GM19463 (cell line): ENCODE results near the gene ELF3.
"Not testable (repeated sequence)": the region's sequence is repeated elsewhere in the genome, so short reads cannot be mapped to it uniquely, and the experiment has no call there.

ENCODE experiments used
- ATAC-seq: cut with Tn5 transposase; IDR thresholded peaks from one replicate; pipeline ENCODE4 v1.9.1; 2021; ENCODE audit warnings: mild to moderate bottlenecking, moderate library complexity; ENCODE audit not compliant: unreplicated experiment

Gene ELF3

DNA sequence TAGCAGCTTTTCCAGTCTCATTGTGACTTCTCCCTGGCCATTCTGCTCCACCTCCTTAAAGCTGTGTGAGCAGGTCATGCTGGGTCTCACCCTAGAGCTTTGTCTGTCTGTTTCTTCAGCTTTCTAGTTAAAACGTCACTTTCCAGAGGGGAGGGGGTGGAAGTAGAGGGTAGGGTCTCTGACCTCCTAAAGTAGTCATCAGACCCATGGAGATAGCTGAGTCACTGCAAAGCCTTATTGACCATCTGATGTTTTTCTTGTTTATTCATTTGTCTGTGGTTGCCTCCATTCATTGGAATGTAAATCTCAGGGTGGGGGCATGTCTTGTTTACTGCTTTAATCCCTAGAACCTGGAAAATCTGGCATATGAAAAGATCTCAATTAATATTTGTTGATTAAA is 52.7 kb downstream of the ELF3 start:
- ATAC-seq = no peak

DNA sequence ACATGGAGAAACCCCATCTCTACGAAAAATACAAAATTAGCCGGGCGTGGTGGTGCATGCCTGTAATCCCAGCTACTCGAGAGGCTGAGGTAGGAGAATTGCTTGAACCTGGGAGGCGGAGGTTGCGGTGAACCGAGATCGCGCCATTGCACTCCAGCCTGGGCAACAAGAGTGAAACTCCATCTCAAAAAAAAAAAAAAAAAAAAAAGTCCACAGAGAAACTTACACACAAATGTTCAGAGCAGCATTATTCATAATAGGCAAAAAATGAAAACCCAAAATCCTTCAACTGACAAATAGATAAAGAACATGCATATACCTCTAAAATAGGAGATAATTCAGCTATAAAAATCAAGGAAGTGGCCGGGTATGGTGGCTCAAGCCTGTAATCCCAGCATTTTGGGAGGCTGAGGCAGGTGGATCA is 54.5 kb downstream of the ELF3 start:
- ATAC-seq = not testable (repeated sequence)
